ENCODE data around the gene ABCA8.
A peak's percentile ranks its signal among the peaks of the same experiment; 100 is the strongest.
"Not testable (repeated sequence)": the region's sequence is repeated elsewhere in the genome, so short reads cannot be mapped to it uniquely, and the experiment has no call there.

Gene ABCA8

DNA sequence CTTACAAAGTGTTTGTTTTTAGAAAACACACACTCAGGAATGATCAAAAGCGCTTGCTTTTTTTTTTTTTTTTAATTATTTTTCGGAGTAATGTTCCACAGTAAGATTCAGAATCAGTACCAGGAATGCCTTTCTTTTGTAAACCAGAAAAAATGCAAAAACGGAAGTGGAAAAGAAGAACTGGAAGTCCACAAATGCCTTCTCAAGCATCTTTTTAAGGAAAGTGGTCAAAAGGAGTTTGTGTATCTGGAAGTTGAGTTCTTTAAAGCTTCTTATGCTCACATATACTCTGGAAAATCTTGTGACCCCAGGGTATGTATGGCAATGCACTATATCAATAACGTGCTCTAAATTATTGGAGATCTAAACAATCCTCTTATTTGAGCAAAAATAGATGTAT, 126.0 kb downstream of the ABCA8 start:
- DNase-seq: peak; percentile 29 to 40

DNA sequence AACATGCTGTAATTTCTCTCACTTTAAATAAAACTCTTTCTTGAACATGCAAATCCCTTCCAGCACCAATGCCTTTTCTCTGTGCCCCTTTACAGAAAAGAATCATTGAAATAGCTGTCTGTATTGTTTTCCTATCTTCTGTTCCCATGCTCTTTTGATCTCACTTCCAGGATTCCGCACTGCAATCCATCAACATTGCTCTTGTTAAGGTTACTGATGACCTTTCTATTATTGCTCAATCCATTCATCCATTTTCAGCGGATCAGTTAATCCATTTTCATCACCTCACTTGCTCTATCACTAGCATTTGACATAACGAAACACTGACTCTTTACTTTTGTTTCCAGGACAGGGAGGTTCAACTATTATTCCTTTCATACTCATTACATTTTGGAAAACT, 130.5 kb downstream of the ABCA8 start:
- DNase-seq: no peak

DNA sequence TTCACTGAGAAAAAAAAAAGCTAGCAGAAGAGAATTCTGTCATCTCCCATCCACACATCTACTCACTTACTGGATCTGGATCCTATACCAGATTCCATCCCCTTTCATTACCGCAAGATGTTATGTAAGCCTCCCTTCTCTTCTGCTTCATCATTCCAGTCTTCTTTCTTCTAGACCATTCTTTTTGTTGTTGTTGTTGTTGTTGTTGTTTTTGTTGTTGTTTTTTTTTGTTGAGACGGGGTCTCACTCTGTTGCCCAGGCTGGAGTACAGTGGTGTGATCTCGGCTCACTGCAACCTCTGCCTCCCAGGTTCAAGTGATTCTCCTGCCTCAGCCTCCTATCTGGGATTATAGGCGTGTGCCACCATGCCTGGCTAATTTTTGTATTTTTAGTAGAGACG, 131.0 kb downstream of the ABCA8 start:
- not testable (repeated sequence) for DNase-seq

DNA sequence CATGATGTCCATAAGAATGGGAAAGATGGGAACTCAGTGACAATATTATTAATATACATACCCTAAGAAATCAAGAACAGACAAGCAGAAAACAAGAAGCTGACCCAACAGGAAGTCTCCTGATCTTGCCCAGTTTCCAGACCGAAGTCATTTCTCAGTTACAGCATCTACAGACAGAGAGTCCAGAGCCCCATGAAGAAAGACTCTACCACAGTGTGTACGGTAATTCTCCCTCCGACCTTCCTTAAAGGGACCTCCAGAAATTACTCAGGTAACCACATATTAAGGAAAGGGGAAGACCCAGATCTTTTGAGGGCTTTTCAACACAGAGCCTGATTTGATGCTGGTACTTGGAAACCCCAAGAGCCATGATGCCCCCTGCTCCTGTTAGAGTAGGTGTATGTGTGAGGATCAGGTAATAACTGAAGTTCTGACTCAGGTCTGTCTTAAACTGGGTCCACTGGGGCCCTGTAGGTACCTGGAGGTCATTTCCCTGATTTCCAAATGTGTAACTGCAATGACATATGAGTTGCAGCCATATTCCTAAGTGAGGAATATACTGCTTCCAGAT, 132.4 kb downstream of the ABCA8 start:
- DNase-seq: peak; percentile 32 to 40

DNA sequence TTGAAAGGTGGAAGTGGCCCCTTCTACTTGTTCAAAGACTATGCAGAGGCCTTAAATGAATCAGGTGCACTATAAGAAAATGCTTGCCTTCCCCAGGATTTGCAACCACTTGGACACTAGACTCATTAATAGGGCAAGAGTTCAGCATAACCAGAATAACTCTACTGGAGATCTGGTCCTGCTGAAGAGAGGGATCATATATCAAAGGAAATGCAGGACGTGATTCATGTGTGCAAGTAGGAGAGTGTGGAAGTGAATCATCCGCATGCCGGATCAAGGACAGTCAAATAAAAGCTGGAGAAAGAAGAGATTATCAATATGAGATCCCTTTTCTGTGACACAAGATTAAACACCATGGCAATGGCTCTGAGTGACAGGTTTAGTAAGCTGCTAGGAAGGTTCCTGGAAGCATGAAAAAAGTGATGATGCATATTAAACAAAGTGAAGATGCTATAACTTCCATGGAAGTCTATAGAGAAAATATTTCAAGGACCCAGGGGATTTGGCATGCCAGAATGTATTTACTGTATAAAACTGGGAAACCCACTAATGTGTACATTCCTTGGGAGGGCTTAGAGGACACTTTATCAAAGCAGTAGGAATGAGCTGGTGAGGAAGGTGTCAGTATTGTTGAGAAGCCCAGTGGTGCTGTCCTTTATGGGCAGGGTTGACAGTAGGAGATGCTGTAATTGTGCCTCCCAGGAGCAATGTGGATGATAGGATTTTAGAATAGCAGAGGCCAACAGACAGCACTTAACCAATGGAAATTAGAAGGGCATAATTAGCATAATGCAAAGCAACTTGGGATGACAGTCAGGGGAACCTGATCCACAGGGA, 133.1 kb downstream of the ABCA8 start:
- DNase-seq: no peak

DNA sequence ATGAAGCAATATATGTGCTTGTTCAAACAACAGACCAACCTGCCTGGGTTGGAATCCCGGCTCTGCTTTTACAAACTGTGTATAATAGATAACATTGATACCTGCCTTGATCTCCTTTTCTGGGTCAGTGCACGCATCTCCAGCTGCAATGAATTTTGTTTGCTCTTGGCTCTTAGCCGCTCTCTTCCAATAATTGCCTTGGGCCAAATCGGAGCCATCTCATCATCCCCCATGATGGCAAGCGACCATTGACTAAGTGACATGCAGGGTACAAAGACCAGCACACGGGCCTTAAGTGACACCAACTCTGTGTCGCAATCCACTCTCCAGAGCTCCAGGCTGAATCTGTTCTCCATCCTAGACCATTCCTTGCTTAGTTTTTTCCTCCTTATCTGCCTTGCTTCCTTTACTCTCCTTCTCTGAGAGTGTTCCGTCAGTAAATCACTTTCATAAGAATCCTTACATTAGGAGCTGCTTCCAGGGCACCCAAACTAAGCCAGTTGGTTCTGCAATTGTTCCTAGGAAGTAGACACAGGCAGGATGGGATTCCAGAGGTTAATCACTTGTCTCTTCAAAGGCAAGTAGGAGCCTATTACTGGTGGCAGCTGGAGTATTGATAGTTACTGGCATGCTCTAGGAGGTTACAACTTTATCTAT, 134.2 kb downstream of the ABCA8 start:
- no peak for DNase-seq

DNA sequence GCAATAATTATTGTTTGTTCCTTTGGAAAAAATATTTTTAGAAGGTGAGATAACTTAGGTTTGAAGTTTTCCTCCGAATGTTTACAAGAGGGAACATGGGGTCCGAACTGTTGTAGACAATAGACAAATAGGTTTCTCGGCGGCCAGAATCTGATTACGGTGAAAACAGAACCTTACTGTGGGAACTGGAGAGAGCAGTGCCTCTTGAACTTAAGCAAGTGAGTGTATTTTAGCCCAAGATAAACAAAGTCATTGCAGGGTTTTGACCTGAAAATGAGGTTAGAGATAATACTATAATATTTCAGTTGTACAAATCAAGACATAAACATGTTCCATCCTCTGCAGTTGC, 134.7 kb downstream of the ABCA8 start:
- DNase-seq: no peak

DNA sequence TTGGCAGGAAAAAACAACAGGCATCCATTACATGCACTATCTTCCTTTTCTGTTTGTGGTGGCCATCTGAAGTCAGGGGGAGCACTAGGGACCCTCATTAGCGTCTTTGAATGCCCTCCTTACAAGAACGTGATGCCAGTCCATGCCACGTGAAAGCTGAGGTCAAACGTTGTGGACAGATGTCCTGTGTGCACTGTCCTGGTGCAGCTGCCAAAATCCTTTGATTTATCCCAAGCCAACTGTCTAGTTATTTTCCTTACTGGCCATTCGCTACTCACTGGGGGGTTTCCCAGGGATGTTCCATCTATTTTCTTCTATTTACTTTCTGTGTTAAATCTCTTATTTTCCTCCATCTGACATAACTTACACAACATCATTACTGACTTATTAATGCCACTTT, 135.7 kb downstream of the ABCA8 start:
- DNase-seq: no peak
